Dermis microvascular lymphatic vessel endothelial cell (primary cell): ENCODE measurements around the gene COL6A3. TPM values are rescaled to one million over a fixed set of nuclear protein-coding genes. Genes with fewer than 3 reads are reported as not detected.

ENCODE experiments used
- DNase-seq, 2 donors: peaks; one replicate each; pipeline versions ENCODE4 v3.0.0 to v3.0.0-alpha.2; 2010; ENCODE audit warnings: low read depth in 2 of 2
- total RNA-seq: library from RNA; depleted of rRNA; stranded (reverse); fragments of >200 nt; gene quantifications from 2 replicates; pipeline ENCODE4 v1.2.1, GENCODE V29; 2014

The COL6A3 gene
- under 0.01 and 6.6 TPM in 2 replicates for total RNA-seq

GRCh38 chr2:237413777-237414661, at the start of gene COL6A3:
TSS of gene COL6A3 (minus strand) at chr2:237414164. CDS start at chr2:237396817, 17,347 bp downstream.
- DNase-seq: no peak

- DNase-seq: peak; percentile 36 to 81
These were observed 45.8 kb upstream of the COL6A3 start for GRCh38 chr2:237459741-237460174.

DNA sequence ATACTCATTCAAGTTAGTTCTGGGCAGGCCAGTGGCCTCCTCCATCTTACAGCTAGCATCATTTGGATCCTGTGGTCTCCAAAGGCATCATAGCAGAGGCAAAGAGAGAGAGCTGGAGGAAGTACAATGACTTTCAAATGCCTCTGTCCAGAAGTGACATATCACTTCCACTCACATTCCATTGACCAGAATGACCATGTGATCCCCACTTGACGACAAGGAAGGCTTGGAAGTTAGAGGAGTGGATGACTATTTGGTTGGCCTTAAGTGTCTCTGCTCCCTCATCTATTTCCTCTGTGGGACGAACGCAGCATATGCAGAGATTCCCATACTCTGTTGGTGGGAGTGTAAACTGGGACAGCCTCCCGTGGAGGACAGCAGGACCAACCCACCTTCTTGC, 45.3 kb upstream of the COL6A3 start:
- no peak for DNase-seq

- DNase-seq: no peak
These were observed 44.6 kb upstream of the COL6A3 start for GRCh38 chr2:237458519-237458918.

DNA sequence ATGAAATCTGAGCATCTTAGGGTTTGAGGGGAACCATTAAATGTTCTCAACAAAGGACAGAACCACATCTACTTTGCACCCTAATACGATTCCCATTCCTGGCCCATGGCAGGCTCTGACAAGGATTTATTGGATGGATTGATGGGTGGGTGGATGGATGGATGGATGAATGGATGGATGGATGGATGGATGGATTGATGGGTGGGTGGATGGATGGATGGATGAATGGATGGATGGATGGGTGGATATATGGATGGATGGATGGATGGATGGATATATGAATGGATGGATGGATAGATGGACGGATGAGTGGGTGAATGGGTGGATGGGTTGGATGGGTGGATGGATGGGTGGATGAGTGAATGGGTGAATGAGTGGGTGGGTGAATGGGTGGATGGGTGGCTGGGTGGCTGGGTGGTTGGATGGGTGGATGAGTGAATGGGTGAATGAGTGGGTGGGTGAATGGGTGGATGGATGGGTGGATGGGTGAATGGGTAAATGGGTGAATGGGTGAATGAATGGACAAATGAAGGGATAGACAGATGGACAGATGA, 43.5 kb upstream of the COL6A3 start:
- DNase-seq: no peak

DNA sequence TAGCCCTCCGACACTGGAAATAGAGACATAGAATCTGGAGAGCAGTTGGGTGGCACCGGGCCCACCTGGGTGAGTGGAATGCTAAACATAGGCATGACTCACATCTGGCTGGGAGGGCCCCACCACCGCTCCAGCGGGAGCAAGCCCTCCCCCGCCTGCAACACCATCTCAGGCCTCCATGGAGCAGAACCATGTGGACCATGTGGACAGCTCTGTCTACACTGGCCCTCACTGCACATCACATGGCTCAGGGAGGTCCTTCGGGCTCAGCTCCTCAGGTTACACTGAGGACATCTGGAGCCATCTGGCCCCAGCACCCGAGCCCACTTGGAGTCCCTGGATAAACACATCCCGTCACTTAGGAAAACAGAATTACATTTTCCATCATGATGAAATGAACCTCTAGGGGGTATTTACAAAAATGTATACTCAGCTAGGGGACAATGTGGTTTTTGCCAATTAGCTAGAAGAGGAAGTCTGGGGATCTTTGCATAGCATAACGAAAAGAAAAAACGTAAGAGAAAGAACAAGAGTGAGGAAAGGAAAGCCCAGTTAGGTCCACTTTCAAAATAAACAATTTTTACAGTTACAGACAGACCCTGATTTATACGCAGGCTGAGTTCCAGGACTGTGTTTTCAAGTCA, 42.4 kb upstream of the COL6A3 start:
- DNase-seq: peak in 1 of 2 donors; percentile 28

DNA sequence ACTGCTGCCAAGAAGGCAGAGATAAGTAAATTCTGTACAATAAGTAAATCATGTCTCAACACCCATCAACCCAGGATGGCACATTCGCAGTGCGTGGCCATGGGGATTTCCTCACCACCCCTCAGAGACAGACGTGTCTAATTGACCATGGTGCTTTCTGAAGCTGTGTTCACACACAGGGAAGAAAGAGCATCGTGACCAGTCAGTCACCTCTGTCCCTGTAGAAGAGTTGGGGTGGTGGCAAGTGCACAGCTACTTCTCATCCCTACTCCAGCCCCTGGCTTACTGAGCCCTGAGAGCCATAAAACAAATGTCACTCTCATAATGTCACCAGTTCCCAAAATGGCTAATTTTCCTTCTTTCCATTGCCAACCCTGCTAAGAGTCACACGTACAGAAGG, 41.8 kb upstream of the COL6A3 start:
- no peak for DNase-seq

DNA sequence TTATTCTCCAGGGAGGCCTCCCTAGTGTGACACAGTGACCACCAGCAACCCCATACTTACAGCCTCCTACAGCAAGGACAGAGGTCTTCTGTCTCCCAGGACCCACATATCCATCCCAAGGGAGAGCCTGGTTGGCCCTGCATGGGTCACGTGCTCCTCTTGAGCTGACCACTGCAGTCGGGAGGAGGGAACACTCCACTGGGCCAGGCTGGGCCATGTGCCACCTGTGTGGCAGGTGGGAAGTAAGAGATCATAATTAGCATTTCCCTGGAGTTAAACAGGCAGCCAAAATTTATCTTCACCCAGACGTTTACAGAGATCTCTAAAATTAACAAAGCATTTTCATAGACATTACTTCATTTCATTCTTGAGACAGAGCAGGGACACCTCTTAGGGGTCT, 39.7 kb upstream of the COL6A3 start:
- DNase-seq: no peak

- DNase-seq: no peak
These were observed 38.9 kb upstream of the COL6A3 start for GRCh38 chr2:237452861-237453260.

DNA sequence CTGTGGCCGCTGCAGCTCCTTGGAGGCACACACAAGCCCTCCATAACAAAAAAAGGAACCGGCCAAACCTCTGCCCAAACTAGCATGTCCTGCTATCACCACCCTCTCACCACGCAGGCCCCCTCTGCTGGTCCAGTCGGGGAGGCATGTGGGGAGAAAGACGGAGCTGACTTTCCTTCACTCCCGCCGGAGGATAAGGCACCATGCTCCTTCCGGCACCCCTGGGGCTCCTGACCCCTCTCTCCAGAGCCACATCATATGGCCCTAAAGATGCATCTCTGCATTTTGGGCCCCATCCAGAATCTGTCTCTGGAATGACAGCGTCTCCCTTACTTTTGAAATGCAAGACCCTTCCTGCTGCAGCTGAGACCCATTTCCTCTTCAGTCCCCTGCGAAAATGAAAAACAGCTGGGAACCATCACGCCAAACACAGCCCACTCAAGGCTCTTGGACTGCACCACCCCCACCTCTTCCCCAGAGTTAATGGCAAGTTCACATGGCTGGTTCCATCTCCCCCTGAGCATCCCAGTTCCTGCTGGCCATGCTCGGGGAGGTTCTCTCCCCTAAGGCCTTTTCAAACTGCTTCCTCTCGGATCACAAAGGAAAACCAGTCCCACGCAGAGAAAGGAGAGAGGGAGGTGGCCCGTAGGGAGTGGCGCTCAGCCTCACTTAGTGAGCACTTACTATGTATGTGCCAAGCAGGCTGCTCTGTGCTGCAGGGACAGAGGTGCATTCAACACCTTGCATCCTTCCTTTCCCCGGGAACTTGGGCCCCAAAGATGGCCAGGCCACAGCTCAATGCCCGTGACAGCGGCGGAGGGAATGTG, 37.9 kb upstream of the COL6A3 start:
- no peak for DNase-seq

DNA sequence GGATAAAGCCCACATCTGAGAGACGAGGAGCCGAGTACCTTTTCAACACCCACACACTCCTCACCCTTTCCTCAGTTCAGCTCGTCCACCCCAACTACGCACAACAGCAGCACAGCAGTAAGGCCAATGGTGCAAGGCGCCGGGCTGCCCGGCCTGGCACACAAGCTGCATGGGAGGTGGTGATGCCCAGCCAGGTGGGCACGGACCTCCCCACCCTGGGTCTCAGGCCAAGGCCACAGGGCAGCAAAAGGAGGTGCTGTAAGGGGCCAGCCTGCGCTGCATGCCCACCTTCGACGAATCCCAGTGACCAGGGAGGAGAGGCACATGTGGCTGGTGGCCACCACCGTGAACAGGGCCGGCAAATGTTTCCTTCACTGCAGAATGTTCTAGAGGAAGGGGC, 36.6 kb upstream of the COL6A3 start:
- DNase-seq: no peak

DNA sequence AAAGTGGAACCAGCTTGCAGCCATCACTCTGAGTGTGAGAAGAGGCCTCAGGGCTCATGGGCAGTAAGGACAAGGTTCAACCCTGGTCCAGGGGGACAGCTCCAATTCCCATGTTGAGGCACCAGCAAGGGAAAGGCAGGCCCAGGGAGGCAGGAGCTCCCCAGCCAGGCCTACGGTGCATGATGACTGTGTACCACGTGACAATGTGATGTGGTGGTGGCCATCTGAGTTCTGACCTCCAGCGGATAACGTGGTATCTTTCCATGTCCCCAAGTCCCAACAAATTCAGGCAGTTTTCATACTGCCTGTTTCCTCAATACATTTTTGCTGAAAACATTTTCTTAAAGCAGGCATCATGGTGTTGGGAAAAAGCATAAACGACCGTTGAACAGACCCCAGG, 36.1 kb upstream of the COL6A3 start:
- DNase-seq: no peak

DNA sequence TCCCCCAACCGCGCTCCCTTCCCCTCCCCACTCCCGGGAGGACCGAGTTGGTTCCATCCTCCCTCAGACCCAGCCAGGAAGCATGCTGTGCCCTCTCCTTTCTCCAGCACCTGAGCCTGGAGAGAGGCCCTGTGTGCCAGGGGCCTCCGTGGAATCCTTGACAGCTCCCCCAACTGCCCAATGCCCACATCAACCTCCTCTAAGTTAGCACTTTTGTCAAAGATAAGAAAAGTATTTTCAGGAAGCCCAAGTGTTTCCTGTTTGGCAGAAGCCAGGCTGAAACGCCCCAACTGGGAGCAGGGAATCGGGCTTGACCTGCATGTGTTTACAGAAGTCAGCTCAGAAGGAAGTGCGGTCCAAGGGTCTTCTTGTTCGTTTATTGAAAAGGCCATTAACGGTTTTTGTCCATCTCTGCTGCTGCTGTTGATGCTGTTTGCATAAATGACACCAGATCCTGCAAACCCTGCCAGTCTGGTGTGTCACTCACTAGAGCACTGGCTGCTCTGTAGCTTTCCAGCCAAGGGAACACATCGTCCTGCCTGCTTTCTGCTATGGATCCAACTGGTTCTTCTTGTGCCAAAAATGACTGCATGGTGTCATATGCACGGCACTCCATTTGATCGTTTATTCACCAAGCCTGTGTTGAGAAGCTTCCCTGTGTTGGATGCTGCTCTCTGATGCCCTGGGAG, 35.4 kb upstream of the COL6A3 start:
- peak; percentile 32 to 84 for DNase-seq

DNA sequence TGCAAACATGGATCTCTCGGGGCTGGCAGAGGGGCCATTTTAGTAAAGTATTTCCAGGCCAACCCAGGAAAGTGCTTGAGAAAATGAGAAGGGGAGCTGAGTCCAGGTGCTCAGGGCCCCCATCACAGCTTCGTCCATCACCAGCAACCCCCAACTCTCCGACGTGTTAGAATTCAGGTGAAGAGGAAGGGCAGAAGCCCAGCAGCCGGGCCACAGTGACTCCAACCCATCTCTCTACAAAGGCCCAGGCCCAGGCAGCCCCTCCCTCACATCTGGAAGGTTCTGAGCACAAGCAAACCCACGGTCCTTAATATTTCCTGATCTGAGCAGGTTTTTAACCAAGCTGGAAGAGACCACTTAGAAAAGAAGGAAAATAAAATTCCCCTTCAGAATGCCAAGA, 34.7 kb upstream of the COL6A3 start:
- DNase-seq: no peak

GRCh38 chr2:237448171-237448570, 34.2 kb upstream of the COL6A3 start:
- DNase-seq: no peak

DNA sequence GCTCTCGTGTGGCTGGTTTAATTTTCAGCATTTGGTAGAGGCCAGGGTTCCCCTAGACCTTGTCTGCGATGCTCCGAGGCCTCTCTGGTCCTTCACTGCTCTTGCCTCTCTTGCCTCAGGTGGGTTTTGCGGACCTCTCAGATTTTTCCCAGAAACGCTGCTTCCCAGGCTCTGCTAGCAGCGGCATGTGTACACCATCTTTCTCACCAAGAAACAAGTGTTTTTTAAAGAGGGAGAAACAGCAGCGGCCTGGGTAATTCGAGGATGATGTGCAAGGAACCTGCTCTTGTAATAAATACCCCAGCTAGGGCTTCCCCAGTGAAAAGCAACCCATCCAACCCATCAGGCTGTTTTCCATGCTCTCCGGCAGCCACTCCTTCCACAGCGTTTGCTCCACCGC, 33.5 kb upstream of the COL6A3 start:
- no peak for DNase-seq

DNA sequence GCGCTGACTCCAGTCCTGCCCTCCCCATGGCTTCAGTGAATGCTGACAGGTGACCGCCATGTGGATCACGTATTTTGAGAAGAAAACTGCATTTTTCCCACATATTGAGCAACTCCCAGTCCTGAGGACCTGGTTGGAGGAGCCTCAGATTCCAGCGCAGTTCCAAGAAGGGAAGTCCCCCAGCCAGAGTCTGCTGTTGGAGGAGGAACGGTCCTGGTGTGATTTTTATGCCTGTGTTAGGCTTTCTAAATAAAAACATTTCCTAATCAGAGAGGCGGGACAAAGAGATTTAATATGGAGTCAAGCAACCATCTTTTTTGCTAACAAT, 32.3 kb upstream of the COL6A3 start:
- no peak for DNase-seq

DNA sequence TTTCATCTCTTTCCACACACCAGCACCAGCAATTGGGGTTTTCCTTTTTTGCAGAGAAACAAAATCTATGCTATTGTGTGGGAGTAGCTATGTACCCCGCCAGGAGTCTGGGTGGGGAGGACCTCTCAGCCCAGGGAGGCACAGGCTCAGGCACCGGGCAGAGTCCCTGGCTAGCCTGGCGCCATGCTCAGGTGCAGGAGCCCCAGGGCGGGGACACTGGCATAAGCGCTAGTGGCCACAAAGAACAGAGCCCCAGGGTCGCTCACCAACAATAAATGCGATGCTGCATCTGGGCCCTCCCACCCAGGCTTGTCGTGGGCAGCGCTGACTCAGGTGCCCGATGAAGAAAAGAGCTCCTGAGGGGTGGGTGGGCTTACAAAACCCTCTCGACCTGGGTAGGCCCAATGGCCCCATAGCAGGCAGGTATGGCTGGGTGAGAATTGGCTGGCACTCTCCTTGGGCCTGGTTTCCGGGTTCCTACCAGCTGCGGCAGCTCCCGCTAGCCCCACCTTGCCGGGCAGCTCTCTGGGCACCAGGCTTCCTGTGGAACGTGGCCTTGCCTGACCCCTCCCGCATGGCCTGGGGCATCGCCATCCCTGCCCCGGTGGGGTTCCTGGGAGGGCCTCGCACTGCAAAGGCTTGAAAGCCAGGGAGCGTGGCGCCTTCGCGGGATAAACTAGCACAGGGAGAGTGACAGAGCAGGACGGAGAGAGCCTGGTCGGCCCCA, 31.8 kb upstream of the COL6A3 start:
- no peak for DNase-seq

DNA sequence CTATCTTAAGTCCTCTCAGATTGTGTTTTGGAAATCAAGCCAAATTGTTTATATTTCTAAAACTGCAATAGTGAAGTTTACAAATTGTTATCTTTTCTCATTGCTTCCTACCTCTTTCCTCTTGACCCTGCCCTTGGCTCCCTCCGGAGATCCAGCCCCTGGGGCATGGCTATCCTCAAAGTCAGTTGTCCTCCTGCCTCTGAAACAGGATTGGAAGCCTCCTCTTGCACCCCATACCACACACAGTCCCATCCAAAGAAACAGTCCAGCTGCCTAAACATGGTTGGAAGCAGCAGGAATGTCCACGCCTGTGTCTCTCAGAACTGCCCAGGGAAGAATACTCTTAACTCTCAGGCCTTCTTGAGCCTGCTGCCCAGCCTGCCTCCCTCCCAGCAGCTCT, 30.1 kb upstream of the COL6A3 start:
- DNase-seq: no peak

DNA sequence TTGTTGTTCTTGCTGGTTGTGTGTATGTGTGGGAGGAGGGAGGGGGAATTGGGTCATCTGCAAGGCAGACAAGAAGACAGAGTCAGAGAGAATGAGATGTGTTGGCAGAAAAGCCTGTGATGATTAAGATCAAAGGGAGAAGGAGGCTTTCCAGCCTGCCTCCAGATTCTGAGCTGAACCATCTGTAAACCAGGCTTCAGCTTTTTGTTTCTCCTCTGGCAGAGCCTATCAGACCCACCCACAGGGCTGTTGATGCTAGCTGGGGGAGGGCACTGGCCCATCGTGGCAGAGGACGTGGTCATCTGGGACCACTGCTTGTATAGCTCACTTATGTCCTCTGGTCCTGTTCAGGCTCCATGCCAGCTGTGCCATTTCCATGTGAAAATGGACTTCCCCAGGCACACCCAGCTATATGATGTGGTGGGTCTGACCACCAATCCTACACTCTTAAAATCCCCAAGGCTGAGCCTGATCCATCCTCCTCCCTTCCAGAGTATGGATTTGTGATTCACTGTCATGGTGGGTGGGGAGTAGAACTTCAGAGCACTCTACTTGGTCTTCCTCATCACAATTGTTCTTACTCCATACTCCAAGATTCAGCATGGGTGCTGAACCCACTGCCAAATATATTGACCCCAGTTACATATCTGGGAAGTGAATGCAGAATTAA, 27.8 kb upstream of the COL6A3 start:
- DNase-seq: no peak
